Kidney epithelial cell (primary cell): ENCODE measurements around the gene HEXB. TPM values are rescaled to one million over a fixed set of nuclear protein-coding genes. Genes with fewer than 3 reads are reported as not detected.

ENCODE experiments used
- DNase-seq: peaks from one replicate; pipeline ENCODE4 v3.0.0-alpha.2; 2010; ENCODE audit warnings: low read depth
- H3K27me3 ChIP-seq: 2 replicates; pipeline ENCODE4 v1.6.0; 2011; ENCODE audit warnings: low read length; ENCODE audit not compliant: control insufficient read depth, insufficient read depth
- H3K36me3 ChIP-seq: 2 replicates; pipeline ENCODE4 v1.5.1; 2011; ENCODE audit warnings: low read length; ENCODE audit not compliant: control insufficient read depth, insufficient read depth
- H3K4me3 ChIP-seq: 2 replicates; pipeline ENCODE4 v1.5.1; 2011; ENCODE audit warnings: low read depth, mild to moderate bottlenecking, control low read depth, low read length
- total RNA-seq: library from RNA; depleted of rRNA; stranded (reverse); fragments of >200 nt; gene quantifications from 2 replicates; pipeline ENCODE4 v1.2.3, GENCODE V29; 2015
- TF ChIP-seq, protein P1 (sequence below): IDR thresholded peaks from 2 replicates; pipeline ENCODE4 v1.5.1; 2011; ENCODE audit warnings: mild to moderate bottlenecking, moderate library complexity, low read length, control low read depth, inconsistent platforms; ENCODE audit not compliant: insufficient read depth, poor library complexity, severe bottlenecking

The HEXB gene
- total RNA-seq, 1 donor from 2014 or later: 101 TPM

- Histone ChIP-seq H3K36me3 (no peaks in the 10 kb centered on the region), H3K4me3 (no peak overlapping the region), H3K27me3 (no peaks in the 10 kb centered on the region)
- no peak for DNase-seq
- TF ChIP-seq, protein P1, sequence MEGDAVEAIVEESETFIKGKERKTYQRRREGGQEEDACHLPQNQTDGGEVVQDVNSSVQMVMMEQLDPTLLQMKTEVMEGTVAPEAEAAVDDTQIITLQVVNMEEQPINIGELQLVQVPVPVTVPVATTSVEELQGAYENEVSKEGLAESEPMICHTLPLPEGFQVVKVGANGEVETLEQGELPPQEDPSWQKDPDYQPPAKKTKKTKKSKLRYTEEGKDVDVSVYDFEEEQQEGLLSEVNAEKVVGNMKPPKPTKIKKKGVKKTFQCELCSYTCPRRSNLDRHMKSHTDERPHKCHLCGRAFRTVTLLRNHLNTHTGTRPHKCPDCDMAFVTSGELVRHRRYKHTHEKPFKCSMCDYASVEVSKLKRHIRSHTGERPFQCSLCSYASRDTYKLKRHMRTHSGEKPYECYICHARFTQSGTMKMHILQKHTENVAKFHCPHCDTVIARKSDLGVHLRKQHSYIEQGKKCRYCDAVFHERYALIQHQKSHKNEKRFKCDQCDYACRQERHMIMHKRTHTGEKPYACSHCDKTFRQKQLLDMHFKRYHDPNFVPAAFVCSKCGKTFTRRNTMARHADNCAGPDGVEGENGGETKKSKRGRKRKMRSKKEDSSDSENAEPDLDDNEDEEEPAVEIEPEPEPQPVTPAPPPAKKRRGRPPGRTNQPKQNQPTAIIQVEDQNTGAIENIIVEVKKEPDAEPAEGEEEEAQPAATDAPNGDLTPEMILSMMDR: no peak
Observed at GRCh38 chr5:74660873-74661272, 24.2 kb upstream of the HEXB start.

DNA sequence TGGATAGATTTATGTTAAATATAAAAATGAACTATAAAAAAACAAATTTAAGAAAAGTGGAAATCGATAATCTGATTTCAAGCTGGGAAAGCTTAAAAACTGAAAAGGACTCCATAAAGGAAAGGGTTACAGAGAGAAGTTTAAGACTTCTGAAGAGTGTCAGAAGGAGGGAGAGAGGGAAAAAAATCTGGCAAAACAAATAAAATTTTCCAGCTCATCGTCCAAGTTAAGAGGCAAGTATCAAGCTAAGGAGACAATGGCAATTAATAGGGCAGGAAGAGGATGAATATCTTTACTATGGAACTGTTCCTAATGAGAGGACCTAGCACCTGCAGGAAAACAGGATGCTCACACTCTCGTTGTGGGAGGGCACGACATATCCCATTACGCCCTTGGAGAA lies 20.5 kb upstream of the HEXB start:
- H3K4me3 ChIP-seq: no peak overlapping the region
- no peaks in the 10 kb centered on the region for H3K36me3 ChIP-seq
- TF ChIP-seq, protein P1: no peak
- DNase-seq: no peak
- H3K27me3 ChIP-seq: no peaks in the 10 kb centered on the region

DNA sequence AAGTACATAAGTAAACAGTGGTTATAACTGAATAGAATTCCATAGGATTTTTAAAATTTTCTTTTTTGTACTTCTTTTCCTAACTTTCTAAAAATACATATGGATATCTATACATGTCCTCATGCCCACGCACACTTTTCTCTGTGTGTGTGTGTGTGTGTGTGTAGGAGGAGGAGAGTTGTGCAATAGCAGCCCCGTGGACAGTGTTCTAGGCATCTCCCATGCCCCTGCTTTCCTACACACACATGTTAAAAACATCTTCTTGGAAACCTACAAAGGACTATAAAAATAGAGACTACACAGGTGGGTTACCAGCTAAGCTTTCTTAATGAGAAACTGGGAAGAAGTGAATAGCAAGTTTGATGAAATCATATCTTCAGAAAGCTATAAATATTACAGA lies 19.8 kb upstream of the HEXB start:
- Histone ChIP-seq H3K36me3 (no peaks in the 10 kb centered on the region), H3K27me3 (no peaks in the 10 kb centered on the region), H3K4me3 (no peak overlapping the region)
- TF ChIP-seq, protein P1: no peak
- DNase-seq: no peak

DNA sequence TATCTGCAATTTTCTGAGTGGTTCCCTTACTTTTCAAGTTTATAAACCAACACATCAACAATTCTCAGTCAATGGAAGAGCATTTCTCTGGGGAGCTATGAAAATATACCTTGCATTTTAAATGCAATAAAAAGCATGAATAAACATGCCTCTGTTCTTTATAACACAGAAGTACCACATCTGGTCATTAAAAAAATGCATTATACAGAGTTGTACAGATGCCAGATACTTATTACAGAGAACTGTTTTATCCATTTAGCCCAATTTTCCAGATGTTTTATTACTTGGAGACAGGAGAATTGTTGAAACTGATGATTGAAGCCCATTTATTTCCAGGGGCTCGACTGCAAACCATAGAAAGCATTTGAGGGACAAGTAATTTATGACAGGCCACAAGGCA lies 19.2 kb upstream of the HEXB start:
- TF ChIP-seq, protein P1: no peak
- no peak overlapping the region for H3K4me3 ChIP-seq
- no peaks in the 10 kb centered on the region for H3K27me3 ChIP-seq
- no peak for DNase-seq
- H3K36me3 ChIP-seq: no peaks in the 10 kb centered on the region

DNA sequence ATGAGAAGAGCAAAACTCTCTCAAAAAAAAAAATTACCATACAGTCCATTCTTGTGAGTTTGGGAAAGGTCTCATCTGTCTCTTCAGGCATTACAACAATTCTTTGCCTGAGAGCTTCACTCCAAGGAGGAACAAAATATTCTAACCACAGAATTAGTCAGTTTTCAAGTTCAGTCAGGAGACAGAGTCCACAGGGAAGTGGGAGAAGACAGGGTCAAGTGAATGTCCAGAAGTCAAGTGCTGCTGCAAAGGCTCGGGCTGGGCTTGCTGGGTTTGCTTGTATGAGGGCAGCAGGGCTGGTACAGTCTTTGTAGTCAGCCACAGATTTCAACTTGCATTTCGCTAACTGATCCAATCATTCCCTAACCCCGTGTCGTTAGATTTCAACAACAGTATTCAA lies 17.6 kb upstream of the HEXB start:
- DNase-seq: no peak
- Histone ChIP-seq H3K36me3 (no peaks in the 10 kb centered on the region), H3K27me3 (no peaks in the 10 kb centered on the region), H3K4me3 (no peak overlapping the region)
- TF ChIP-seq, protein P1: no peak

DNA sequence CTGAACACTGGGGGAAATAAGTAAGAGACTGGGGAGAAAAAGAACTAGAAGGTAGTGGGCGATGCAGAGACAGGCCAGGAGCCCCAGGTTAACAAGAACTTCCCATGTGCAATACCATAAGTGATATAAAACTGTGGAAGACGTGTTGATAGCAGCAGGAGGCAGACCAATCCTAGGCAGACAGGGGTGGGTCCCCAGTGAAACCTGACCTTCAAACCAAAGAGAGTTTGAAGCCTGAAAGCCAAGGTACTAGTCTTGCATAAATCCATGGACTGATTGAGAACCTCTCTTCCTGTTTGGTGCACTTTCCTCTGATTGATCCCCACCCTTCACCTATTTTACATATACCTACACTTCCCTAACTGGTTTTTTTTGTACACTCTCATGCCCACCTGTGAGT lies 15.2 kb upstream of the HEXB start:
- Histone ChIP-seq H3K36me3 (no peaks in the 10 kb centered on the region), H3K27me3 (no peaks in the 10 kb centered on the region), H3K4me3 (no peak overlapping the region)
- DNase-seq: no peak
- TF ChIP-seq, protein P1: no peak
